Loucy (cell line): ENCODE results near the gene USH1G.
A peak's percentile ranks its signal among the peaks of the same experiment; 100 is the strongest.

ENCODE experiments used
- H2AFZ ChIP-seq: fragments of 200-600 bp; sonication (generic); 2 replicates; pipeline ENCODE4 v1.6.0; 2016; ENCODE audit warnings: antibody characterized with exemption, mild to moderate bottlenecking, low read length, moderate library complexity
- H3F3A ChIP-seq: fragments of 200-600 bp; 2 replicates; pipeline ENCODE4 v1.6.0; 2016; ENCODE audit warnings: antibody characterized with exemption, low read depth, mild to moderate bottlenecking
- H3K27me3 ChIP-seq: fragments of 200-600 bp; sonication (generic); 2 replicates; pipeline ENCODE4 v1.6.1; 2014; ENCODE audit warnings: low read length, mild to moderate bottlenecking; ENCODE audit not compliant: insufficient read depth, poor library complexity, severe bottlenecking
- H3K36me3 ChIP-seq: fragments of 200-600 bp; sonication (generic); 2 replicates; pipeline ENCODE4 v1.6.1; 2016; ENCODE audit warnings: low read length; ENCODE audit not compliant: insufficient read depth
- H3K4me1 ChIP-seq: fragments of 200-600 bp; sonication (generic); 2 replicates; pipeline ENCODE4 v1.5.1; 2014; ENCODE audit warnings: low read length, mild to moderate bottlenecking; ENCODE audit not compliant: insufficient read depth, poor library complexity, severe bottlenecking
- H3K4me2 ChIP-seq: fragments of 200-600 bp; sonication (generic); 2 replicates; pipeline ENCODE4 v1.6.0; 2014; ENCODE audit warnings: antibody characterized with exemption, low read length, low read depth, mild to moderate bottlenecking; ENCODE audit not compliant: poor library complexity, severe bottlenecking
- H3K4me3 ChIP-seq: fragments of 200-600 bp; sonication (generic); 2 replicates; pipeline ENCODE4 v1.5.1; 2014; ENCODE audit warnings: low read length, mild to moderate bottlenecking, mixed read lengths; ENCODE audit not compliant: poor library complexity, severe bottlenecking
- H3K79me2 ChIP-seq: fragments of 200-600 bp; sonication (generic); 2 replicates; pipeline ENCODE4 v1.6.1; 2014; ENCODE audit warnings: low read length; ENCODE audit not compliant: insufficient read depth
- H3K9ac ChIP-seq: fragments of 200-600 bp; sonication (generic); 2 replicates; pipeline ENCODE4 v1.6.0; 2014; ENCODE audit warnings: mild to moderate bottlenecking, low read depth, low read length, moderate library complexity; ENCODE audit not compliant: poor library complexity, severe bottlenecking
- H3K9me2 ChIP-seq: fragments of 200-600 bp; sonication (generic); replicated peaks from 2 replicates; pipeline ENCODE4 v1.6.1; 2016; ENCODE audit warnings: low read depth, low read length, mixed read lengths
- H3K9me3 ChIP-seq: fragments of 200-600 bp; sonication (generic); 2 replicates; pipeline ENCODE4 v1.6.1; 2014; ENCODE audit warnings: mild to moderate bottlenecking, antibody characterized with exemption, low read length, low read depth; ENCODE audit not compliant: insufficient read depth
- H4K20me1 ChIP-seq: fragments of 200-600 bp; sonication (generic); 2 replicates; pipeline ENCODE4 v1.6.0; 2014; ENCODE audit warnings: antibody characterized with exemption, low read length, mild to moderate bottlenecking; ENCODE audit not compliant: insufficient read depth, poor library complexity, severe bottlenecking
- CTCF ChIP-seq: fragments of 200-600 bp; sonication (generic); conservative IDR thresholded peaks from 2 replicates; pipeline ENCODE4 v1.5.1; 2014; ENCODE audit warnings: mild to moderate bottlenecking, antibody characterized with exemption, low read length
- EZH2phosphoT487 ChIP-seq: fragments of 200-600 bp; IDR thresholded peaks from 2 replicates; pipeline ENCODE4 v1.6.1; 2018; ENCODE audit warnings: antibody characterized with exemption, mild to moderate bottlenecking, moderate library complexity, borderline replicate concordance

Gene USH1G

GRCh38 chr17:74964988-74965622, 42.0 kb upstream of the USH1G start:
- TF ChIP-seq CTCF (no peak), EZH2phosphoT487 (no peak)
- peaks cover 7% of the 10 kb centered on the region for H3K4me1 ChIP-seq
- H4K20me1 ChIP-seq, result no peaks in the 10 kb centered on the region
- no peaks in the 10 kb centered on the region for H3F3A ChIP-seq
- no peak overlapping the region for H2AFZ ChIP-seq
- H3K79me2 ChIP-seq, result no peaks in the 10 kb centered on the region
- H3K4me2 ChIP-seq, result no peak overlapping the region
- no peak overlapping the region for H3K4me3 ChIP-seq
- H3K9me3 ChIP-seq, result no peaks in the 10 kb centered on the region
- H3K9me2 ChIP-seq, result no peaks in the 10 kb centered on the region
- H3K27me3 ChIP-seq, result no peaks in the 10 kb centered on the region
- no peak overlapping the region for H3K9ac ChIP-seq
- H3K36me3 ChIP-seq, result no peaks in the 10 kb centered on the region

GRCh38 chr17:74964246-74964761, 41.2 kb upstream of the USH1G start:
- Histone ChIP-seq H3K79me2 (no peaks in the 10 kb centered on the region), H3K9me2 (no peaks in the 10 kb centered on the region), H3K9me3 (no peaks in the 10 kb centered on the region), H3K4me3 (no peak overlapping the region), H3K4me1 (peaks cover 7% of the 10 kb centered on the region), H2AFZ (no peak overlapping the region), H3K4me2 (no peak overlapping the region), H3K36me3 (no peaks in the 10 kb centered on the region), H4K20me1 (no peaks in the 10 kb centered on the region), H3K27me3 (no peaks in the 10 kb centered on the region), H3K9ac (no peak overlapping the region), H3F3A (no peaks in the 10 kb centered on the region)
- TF ChIP-seq CTCF (no peak), EZH2phosphoT487 (no peak)

GRCh38 chr17:74963656-74964055, 40.6 kb upstream of the USH1G start:
- no peak overlapping the region for H3K4me3 ChIP-seq
- no peaks in the 10 kb centered on the region for H4K20me1 ChIP-seq
- no peaks in the 10 kb centered on the region for H3K36me3 ChIP-seq
- H3K27me3 ChIP-seq, result no peaks in the 10 kb centered on the region
- H3K79me2 ChIP-seq, result no peaks in the 10 kb centered on the region
- TF ChIP-seq CTCF, result peak; percentile 33
- no peak for TF ChIP-seq EZH2phosphoT487
- H3K4me2 ChIP-seq, result no peak overlapping the region
- H3K4me1 ChIP-seq, result peaks cover 7% of the 10 kb centered on the region
- H3K9me2 ChIP-seq, result no peaks in the 10 kb centered on the region
- no peak overlapping the region for H3K9ac ChIP-seq
- H2AFZ ChIP-seq, result no peak overlapping the region
- no peaks in the 10 kb centered on the region for H3F3A ChIP-seq
- no peaks in the 10 kb centered on the region for H3K9me3 ChIP-seq
